ENCODE data around the gene RPS6KC1.

Gene RPS6KC1

DNA sequence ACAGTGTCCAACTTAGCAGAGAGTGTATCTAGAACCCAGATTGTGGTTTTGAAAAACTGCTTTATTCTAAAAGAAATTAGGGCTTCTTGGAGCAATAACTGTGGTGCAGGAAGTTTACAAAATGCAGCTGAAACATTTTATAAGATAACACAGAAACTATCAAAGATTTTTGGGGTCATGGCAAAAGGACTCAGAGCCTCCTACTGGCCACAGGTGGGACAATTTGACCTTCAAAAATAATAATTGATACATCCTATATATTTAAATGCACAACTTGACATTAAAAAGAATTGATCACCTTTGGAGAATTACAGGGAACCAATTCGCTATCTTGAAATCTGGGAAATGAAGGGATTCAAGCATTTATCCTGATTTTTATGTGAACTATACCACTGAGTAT lies 235.2 kb downstream of the RPS6KC1 start:
- Histone ChIP-seq H3K4ac (ENCODE audit: low read depth, low read length) (no peak overlapping the region), H3K23ac (ENCODE audit: low read length) (no peak overlapping the region), H3K27ac (ENCODE audit: low read depth, low read length) (no peak overlapping the region), H2BK120ac (ENCODE audit: insufficient read depth, low read length, poor library complexity) (no peak overlapping the region), H3K4me2 (ENCODE audit: low read length) (no peak overlapping the region), H3K9ac (ENCODE audit: low read length) (no peak overlapping the region), H3K79me1 (ENCODE audit: low read length) (no peaks in the 10 kb centered on the region), H4K8ac (ENCODE audit: low read depth, low read length) (no peak overlapping the region), H3K4me3 (ENCODE audit: low read depth, low read length) (no peak overlapping the region), H3K36me3 (ENCODE audit: control insufficient read depth in 1 of 2, insufficient read depth in 2 of 2, low read length in 2 of 2) (no peaks in the 10 kb centered on the region), H3K27me3 (ENCODE audit: insufficient read depth, low read length) (no peaks in the 10 kb centered on the region), H2BK12ac (ENCODE audit: low read length) (no peak overlapping the region), H3K79me2 (ENCODE audit: control insufficient read depth, insufficient read depth, low read length, poor library complexity) (no peaks in the 10 kb centered on the region), H2BK5ac (ENCODE audit: low read depth, low read length, poor library complexity) (no peak overlapping the region), H3K14ac (ENCODE audit: low read length) (no peak overlapping the region), H2AK5ac (ENCODE audit: low read length) (no peak overlapping the region), H3K18ac (ENCODE audit: low read length) (no peak overlapping the region), H4K91ac (ENCODE audit: low read depth, low read length) (no peak overlapping the region), H3K4me1 (ENCODE audit: control insufficient read depth in 1 of 2, insufficient read depth in 2 of 2, low read length in 2 of 2) (no peaks in the 10 kb centered on the region), H3K9me3 (ENCODE audit: insufficient read depth, low read depth, low read length) (no peaks in the 10 kb centered on the region), H2AFZ (ENCODE audit: insufficient read depth, low read length, poor library complexity) (no peak overlapping the region), H4K12ac (ENCODE audit: low read depth, low read length) (no peak overlapping the region)
- no CpG with 5 or more reads among the region's 1 CpG for WGBS (ENCODE audit: extremely low coverage, insufficient coverage, insufficient read length)
- DNase-seq = no peak

DNA sequence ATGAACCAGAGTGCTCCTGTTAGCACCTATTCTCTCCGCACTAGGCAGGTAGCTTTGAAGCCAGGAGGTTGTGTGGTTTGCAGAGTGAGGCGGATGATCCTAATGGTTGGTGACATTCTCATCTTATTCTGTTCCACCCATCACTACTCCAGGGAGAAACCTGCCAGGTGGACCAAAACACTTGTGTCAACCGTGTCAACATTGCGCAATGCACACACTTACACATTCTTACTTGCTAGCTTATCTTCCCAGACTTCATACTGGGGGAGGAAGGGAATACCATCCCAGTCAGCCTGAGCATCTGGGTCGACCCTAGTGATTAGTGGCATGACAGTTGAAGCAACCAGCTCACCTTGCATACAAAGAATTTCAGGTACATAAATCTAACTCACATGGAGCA lies 236.9 kb downstream of the RPS6KC1 start:
- H2BK5ac ChIP-seq (ENCODE audit: low read depth, low read length, poor library complexity) = no peak overlapping the region
- H3K4me3 ChIP-seq (ENCODE audit: low read depth, low read length) = no peak overlapping the region
- no peak overlapping the region for H2BK120ac ChIP-seq (ENCODE audit: insufficient read depth, low read length, poor library complexity)
- H4K91ac ChIP-seq (ENCODE audit: low read depth, low read length) = no peak overlapping the region
- H4K8ac ChIP-seq (ENCODE audit: low read depth, low read length) = no peak overlapping the region
- H3K23ac ChIP-seq (ENCODE audit: low read length) = no peak overlapping the region
- H3K79me1 ChIP-seq (ENCODE audit: low read length) = no peaks in the 10 kb centered on the region
- no peaks in the 10 kb centered on the region for H3K27me3 ChIP-seq (ENCODE audit: insufficient read depth, low read length)
- no CpG with 5 or more reads among the region's 5 CpGs for WGBS (ENCODE audit: extremely low coverage, insufficient coverage, insufficient read length)
- no peaks in the 10 kb centered on the region for H3K79me2 ChIP-seq (ENCODE audit: control insufficient read depth, insufficient read depth, low read length, poor library complexity)
- no peak overlapping the region for H3K4me2 ChIP-seq (ENCODE audit: low read length)
- no peak overlapping the region for H3K18ac ChIP-seq (ENCODE audit: low read length)
- no peak overlapping the region for H2AFZ ChIP-seq (ENCODE audit: insufficient read depth, low read length, poor library complexity)
- H2BK12ac ChIP-seq (ENCODE audit: low read length) = no peak overlapping the region
- H3K14ac ChIP-seq (ENCODE audit: low read length) = no peak overlapping the region
- peak; percentile 68 to 90 for DNase-seq
- H4K12ac ChIP-seq (ENCODE audit: low read depth, low read length) = no peak overlapping the region
- H3K36me3 ChIP-seq (ENCODE audit: control insufficient read depth in 1 of 2, insufficient read depth in 2 of 2, low read length in 2 of 2) = no peaks in the 10 kb centered on the region
- H3K9ac ChIP-seq (ENCODE audit: low read length) = no peak overlapping the region
- H2AK5ac ChIP-seq (ENCODE audit: low read length) = no peak overlapping the region
- H3K4ac ChIP-seq (ENCODE audit: low read depth, low read length) = no peak overlapping the region
- no peaks in the 10 kb centered on the region for H3K9me3 ChIP-seq (ENCODE audit: insufficient read depth, low read depth, low read length)
- H3K4me1 ChIP-seq (ENCODE audit: control insufficient read depth in 1 of 2, insufficient read depth in 2 of 2, low read length in 2 of 2) = no peaks in the 10 kb centered on the region
- no peak overlapping the region for H3K27ac ChIP-seq (ENCODE audit: low read depth, low read length)

DNA sequence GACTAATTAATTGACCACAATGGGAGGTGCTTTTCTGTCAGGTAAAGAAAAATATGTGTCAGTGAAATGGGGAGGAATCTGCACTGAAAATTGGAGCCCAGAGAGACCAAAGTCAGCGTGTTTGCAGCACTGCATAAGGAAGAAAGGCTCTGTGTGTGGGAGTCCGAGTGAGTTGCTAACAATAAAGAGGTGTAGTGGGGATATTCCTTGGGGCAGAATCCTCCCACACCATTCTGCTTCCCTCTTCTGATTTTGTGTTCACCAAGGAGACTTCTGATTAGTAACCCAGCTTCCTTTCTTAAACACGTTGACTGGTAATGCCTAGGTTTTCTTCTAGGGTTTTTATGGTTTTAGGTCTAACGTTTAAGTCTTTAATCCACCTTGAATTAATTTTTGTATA lies 240.5 kb downstream of the RPS6KC1 start:
- H3K36me3 ChIP-seq (ENCODE audit: control insufficient read depth in 1 of 2, insufficient read depth in 2 of 2, low read length in 2 of 2) = no peaks in the 10 kb centered on the region
- no peak overlapping the region for H2AFZ ChIP-seq (ENCODE audit: insufficient read depth, low read length, poor library complexity)
- no CpG with 5 or more reads among the region's 4 CpGs for WGBS (ENCODE audit: extremely low coverage, insufficient coverage, insufficient read length)
- H3K79me1 ChIP-seq (ENCODE audit: low read length) = no peaks in the 10 kb centered on the region
- no peak overlapping the region for H3K4me2 ChIP-seq (ENCODE audit: low read length)
- DNase-seq = no peak
- H4K91ac ChIP-seq (ENCODE audit: low read depth, low read length) = no peak overlapping the region
- H3K14ac ChIP-seq (ENCODE audit: low read length) = no peak overlapping the region
- H2AK5ac ChIP-seq (ENCODE audit: low read length) = no peak overlapping the region
- no peak overlapping the region for H2BK5ac ChIP-seq (ENCODE audit: low read depth, low read length, poor library complexity)
- H3K9me3 ChIP-seq (ENCODE audit: insufficient read depth, low read depth, low read length) = no peaks in the 10 kb centered on the region
- no peak overlapping the region for H3K9ac ChIP-seq (ENCODE audit: low read length)
- H3K18ac ChIP-seq (ENCODE audit: low read length) = no peak overlapping the region
- no peak overlapping the region for H4K8ac ChIP-seq (ENCODE audit: low read depth, low read length)
- H3K4ac ChIP-seq (ENCODE audit: low read depth, low read length) = no peak overlapping the region
- no peak overlapping the region for H2BK120ac ChIP-seq (ENCODE audit: insufficient read depth, low read length, poor library complexity)
- H3K4me1 ChIP-seq (ENCODE audit: control insufficient read depth in 1 of 2, insufficient read depth in 2 of 2, low read length in 2 of 2) = no peaks in the 10 kb centered on the region
- no peak overlapping the region for H3K27ac ChIP-seq (ENCODE audit: low read depth, low read length)
- H3K23ac ChIP-seq (ENCODE audit: low read length) = no peak overlapping the region
- H3K27me3 ChIP-seq (ENCODE audit: insufficient read depth, low read length) = no peaks in the 10 kb centered on the region
- H3K79me2 ChIP-seq (ENCODE audit: control insufficient read depth, insufficient read depth, low read length, poor library complexity) = no peaks in the 10 kb centered on the region
- no peak overlapping the region for H2BK12ac ChIP-seq (ENCODE audit: low read length)
- no peak overlapping the region for H3K4me3 ChIP-seq (ENCODE audit: low read depth, low read length)
- no peak overlapping the region for H4K12ac ChIP-seq (ENCODE audit: low read depth, low read length)

DNA sequence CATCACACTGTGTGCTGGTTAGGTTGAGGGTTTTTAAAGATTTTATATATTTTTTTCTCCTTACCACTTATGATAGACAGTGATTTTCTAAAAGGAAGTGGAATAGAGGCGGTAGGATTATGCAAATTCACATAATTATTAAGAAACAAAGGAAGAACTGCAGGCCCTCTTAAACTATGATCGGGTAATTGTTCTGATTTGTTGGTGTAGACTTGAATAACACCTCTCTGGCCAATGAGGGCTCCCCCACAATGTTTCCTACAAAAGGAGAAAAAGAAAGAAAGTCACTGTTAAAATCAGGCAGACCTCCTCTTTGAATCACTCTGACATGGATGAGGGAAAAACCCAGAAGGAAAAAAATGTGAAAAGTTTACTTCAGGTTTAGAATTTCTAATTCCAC lies 241.6 kb downstream of the RPS6KC1 start:
- Histone ChIP-seq H3K9ac (ENCODE audit: low read length) (no peak overlapping the region), H3K36me3 (ENCODE audit: control insufficient read depth in 1 of 2, insufficient read depth in 2 of 2, low read length in 2 of 2) (no peaks in the 10 kb centered on the region), H3K4me2 (ENCODE audit: low read length) (no peak overlapping the region), H3K14ac (ENCODE audit: low read length) (no peak overlapping the region), H3K79me1 (ENCODE audit: low read length) (no peaks in the 10 kb centered on the region), H3K4ac (ENCODE audit: low read depth, low read length) (no peak overlapping the region), H2BK12ac (ENCODE audit: low read length) (no peak overlapping the region), H2AFZ (ENCODE audit: insufficient read depth, low read length, poor library complexity) (no peak overlapping the region), H2BK120ac (ENCODE audit: insufficient read depth, low read length, poor library complexity) (no peak overlapping the region), H3K9me3 (ENCODE audit: insufficient read depth, low read depth, low read length) (no peaks in the 10 kb centered on the region), H3K18ac (ENCODE audit: low read length) (no peak overlapping the region), H2BK5ac (ENCODE audit: low read depth, low read length, poor library complexity) (no peak overlapping the region), H4K8ac (ENCODE audit: low read depth, low read length) (no peak overlapping the region), H3K27me3 (ENCODE audit: insufficient read depth, low read length) (no peaks in the 10 kb centered on the region), H3K79me2 (ENCODE audit: control insufficient read depth, insufficient read depth, low read length, poor library complexity) (no peaks in the 10 kb centered on the region), H3K4me1 (ENCODE audit: control insufficient read depth in 1 of 2, insufficient read depth in 2 of 2, low read length in 2 of 2) (no peaks in the 10 kb centered on the region), H2AK5ac (ENCODE audit: low read length) (no peak overlapping the region), H3K27ac (ENCODE audit: low read depth, low read length) (no peak overlapping the region), H3K23ac (ENCODE audit: low read length) (no peak overlapping the region), H4K91ac (ENCODE audit: low read depth, low read length) (no peak overlapping the region), H4K12ac (ENCODE audit: low read depth, low read length) (no peak overlapping the region), H3K4me3 (ENCODE audit: low read depth, low read length) (no peak overlapping the region)
- DNase-seq = no peak
- WGBS (ENCODE audit: extremely low coverage, insufficient coverage, insufficient read length) = no CpG with 5 or more reads among the region's 2 CpGs

Data from trophoblast cell (in vitro differentiated cells and primary cell).